ENCODE results near the gene PPIE. TPM values are rescaled to one million over a fixed set of nuclear protein-coding genes. Genes with fewer than 3 reads are reported as not detected.
A peak's percentile ranks its signal among the peaks of the same experiment; 100 is the strongest.

Gene PPIE
- total RNA-seq, 4 donors from 2014 or later: 34.8 to 42.3 (median 37.0) TPM

GRCh38 chr1:39753132-39754025 is 14.7 kb downstream of the PPIE start:
- Histone ChIP-seq H3K4me1 (no peaks in the 10 kb centered on the region), H3K36me3 (peaks cover 3 to 100% (median 32%) of the 10 kb centered on the region in 3 donors), H3K9me3 (no peaks in the 10 kb centered on the region), H3K27me3 (no peaks in the 10 kb centered on the region), H3K27ac (no peak overlapping the region), H3K4me3 (no peak overlapping the region)
- 76 to 89% methylated on average over 15 to 16 of the region's 16 CpGs for WGBS, 2 donors
- DNase-seq (ENCODE audit: low spot score in 2 of 2): no peak
- no peak for TF ChIP-seq POLR2A (IDR thresholded peaks at IDR 0.05)
- no peak for TF ChIP-seq CTCF (IDR thresholded peaks at IDR 0.05)
- no peak for TF ChIP-seq EP300 (IDR thresholded peaks at IDR 0.05)

GRCh38 chr1:39754026-39754570 is 15.4 kb downstream of the PPIE start:
- peak overlapping the region in 1 of 4 donors; percentile 5 for H3K27ac ChIP-seq
- DNase-seq (ENCODE audit: low spot score in 2 of 2): no peak
- H3K27me3 ChIP-seq: no peaks in the 10 kb centered on the region
- H3K4me1 ChIP-seq: no peaks in the 10 kb centered on the region
- H3K4me3 ChIP-seq: no peak overlapping the region
- TF ChIP-seq EP300 (IDR thresholded peaks at IDR 0.05) (no peak), CTCF (IDR thresholded peaks at IDR 0.05) (no peak), POLR2A (IDR thresholded peaks at IDR 0.05) (no peak)
- 73 to 75% methylated on average over 2 of the region's 2 CpGs for WGBS, 2 donors
- no peaks in the 10 kb centered on the region for H3K9me3 ChIP-seq
- H3K36me3 ChIP-seq: peaks cover 3 to 100% (median 30%) of the 10 kb centered on the region in 3 donors

- no peak for DNase-seq (ENCODE audit: low spot score in 2 of 2)
- Histone ChIP-seq H3K4me3 (no peak overlapping the region), H3K4me1 (no peaks in the 10 kb centered on the region), H3K36me3 (peaks cover 3 to 100% (median 21%) of the 10 kb centered on the region in 3 donors), H3K27ac (peak overlapping the region in 1 of 4 donors; percentile 5), H3K27me3 (no peaks in the 10 kb centered on the region), H3K9me3 (no peaks in the 10 kb centered on the region)
- WGBS, 2 donors: 62% methylated on average over 2 of the region's 2 CpGs
- no peak for TF ChIP-seq CTCF (IDR thresholded peaks at IDR 0.05)
- TF ChIP-seq EP300 (IDR thresholded peaks at IDR 0.05): no peak
- TF ChIP-seq POLR2A (IDR thresholded peaks at IDR 0.05): no peak
Measured at GRCh38 chr1:39754906-39755504, 16.3 kb downstream of the PPIE start.

GRCh38 chr1:39755965-39756659 is 17.4 kb downstream of the PPIE start:
- no peaks in the 10 kb centered on the region for H3K9me3 ChIP-seq
- H3K27me3 ChIP-seq: no peaks in the 10 kb centered on the region
- TF ChIP-seq POLR2A (IDR thresholded peaks at IDR 0.05): no peak
- TF ChIP-seq EP300 (IDR thresholded peaks at IDR 0.05): no peak
- no peak for TF ChIP-seq CTCF (IDR thresholded peaks at IDR 0.05)
- DNase-seq (ENCODE audit: low spot score in 2 of 2): no peak
- H3K4me1 ChIP-seq: no peaks in the 10 kb centered on the region
- H3K27ac ChIP-seq: no peak overlapping the region
- H3K4me3 ChIP-seq: no peak overlapping the region
- 78 to 82% methylated on average over 4 to 8 of the region's 9 CpGs for WGBS, 2 donors
- peaks cover 3 to 100% (median 12%) of the 10 kb centered on the region in 3 donors for H3K36me3 ChIP-seq
